ENCODE results near the gene CDH13. TPM values are rescaled to one million over a fixed set of nuclear protein-coding genes. Genes with fewer than 3 reads are reported as not detected.
A peak's percentile ranks its signal among the peaks of the same experiment; 100 is the strongest.

The CDH13 gene
- total RNA-seq, 2 donors from 2014 or later = 228 to 280 TPM

- peak overlapping the region in 1 of 2 donors; percentile 54 for H3K27ac ChIP-seq
- TF ChIP-seq CTCF (IDR thresholded peaks at IDR 0.05) = no peak
- no peaks in the 10 kb centered on the region for H3K9me3 ChIP-seq
- peaks cover 0 to 19% of the 10 kb centered on the region in 2 donors for H3K4me1 ChIP-seq (ENCODE audit: control insufficient read depth in 1 of 2, low read depth in 2 of 2)
- H3K4me3 ChIP-seq = peak overlapping the region; percentile 13
- DNase-seq (ENCODE audit: low spot score) (no peak), ATAC-seq (ENCODE audit: insufficient number of reproducible peaks, low FRiP score, low read depth) (no peak)
- no peaks in the 10 kb centered on the region for H3K27me3 ChIP-seq (replicated peaks; ENCODE audit: insufficient read depth)
- H3K36me3 ChIP-seq = no peaks in the 10 kb centered on the region
Measured at GRCh38 chr16:83793179-83793578, 1166.4 kb downstream of the CDH13 start.

- ATAC-seq (ENCODE audit: insufficient number of reproducible peaks, low FRiP score, low read depth) = no peak
- H3K9me3 ChIP-seq = no peaks in the 10 kb centered on the region
- no peak for TF ChIP-seq CTCF (IDR thresholded peaks at IDR 0.05)
- no peak overlapping the region for H3K27ac ChIP-seq
- no peaks in the 10 kb centered on the region for H3K36me3 ChIP-seq
- H3K27me3 ChIP-seq (replicated peaks; ENCODE audit: insufficient read depth) = no peaks in the 10 kb centered on the region
- no peak overlapping the region for H3K4me3 ChIP-seq
- H3K4me1 ChIP-seq (ENCODE audit: control insufficient read depth in 1 of 2, low read depth in 2 of 2) = peaks cover 0 to 19% of the 10 kb centered on the region in 2 donors
- DNase-seq (ENCODE audit: low spot score) = no peak
Measured at GRCh38 chr16:83794860-83795554, 1168.2 kb downstream of the CDH13 start.

- ATAC-seq (ENCODE audit: insufficient number of reproducible peaks, low FRiP score, low read depth) (no peak), DNase-seq (ENCODE audit: low spot score) (no peak)
- no peak overlapping the region for H3K27ac ChIP-seq
- no peaks in the 10 kb centered on the region for H3K27me3 ChIP-seq (replicated peaks; ENCODE audit: insufficient read depth)
- H3K4me1 ChIP-seq (ENCODE audit: control insufficient read depth in 1 of 2, low read depth in 2 of 2) = peaks cover under 1 to 18% of the 10 kb centered on the region in 2 donors
- no peaks in the 10 kb centered on the region for H3K36me3 ChIP-seq
- no peaks in the 10 kb centered on the region for H3K9me3 ChIP-seq
- TF ChIP-seq CTCF (IDR thresholded peaks at IDR 0.05) = no peak
- H3K4me3 ChIP-seq = no peak overlapping the region
Measured at GRCh38 chr16:83797013-83797412, 1170.2 kb downstream of the CDH13 start.

DNA sequence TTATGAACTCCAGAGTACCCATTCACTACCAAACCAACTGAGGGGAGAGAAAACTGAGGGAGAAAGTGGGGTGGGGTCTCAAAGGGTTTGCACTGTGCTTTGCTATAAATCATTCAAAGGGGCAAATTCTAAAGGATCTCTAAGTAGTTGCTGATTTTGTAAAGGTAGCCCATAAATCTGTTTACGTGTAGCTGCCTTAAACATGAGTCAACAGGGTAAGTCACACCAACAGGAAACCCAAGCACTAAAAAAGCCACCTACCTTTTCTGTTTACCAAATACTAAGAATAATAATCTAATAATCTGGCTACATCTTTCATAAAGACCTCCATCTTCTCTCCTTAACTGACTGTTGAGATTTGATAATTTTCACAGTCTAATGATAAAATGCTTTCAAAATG is 1172.6 kb downstream of the CDH13 start:
- no peaks in the 10 kb centered on the region for H3K9me3 ChIP-seq
- no peaks in the 10 kb centered on the region for H3K27me3 ChIP-seq (replicated peaks; ENCODE audit: insufficient read depth)
- no peak for TF ChIP-seq CTCF (IDR thresholded peaks at IDR 0.05)
- H3K4me3 ChIP-seq = no peak overlapping the region
- H3K36me3 ChIP-seq = no peaks in the 10 kb centered on the region
- no peak overlapping the region for H3K27ac ChIP-seq
- ATAC-seq (ENCODE audit: insufficient number of reproducible peaks, low FRiP score, low read depth) = no peak
- DNase-seq (ENCODE audit: low spot score) = no peak
- peaks cover 2 to 7% of the 10 kb centered on the region in 2 donors for H3K4me1 ChIP-seq (ENCODE audit: control insufficient read depth in 1 of 2, low read depth in 2 of 2)

DNA sequence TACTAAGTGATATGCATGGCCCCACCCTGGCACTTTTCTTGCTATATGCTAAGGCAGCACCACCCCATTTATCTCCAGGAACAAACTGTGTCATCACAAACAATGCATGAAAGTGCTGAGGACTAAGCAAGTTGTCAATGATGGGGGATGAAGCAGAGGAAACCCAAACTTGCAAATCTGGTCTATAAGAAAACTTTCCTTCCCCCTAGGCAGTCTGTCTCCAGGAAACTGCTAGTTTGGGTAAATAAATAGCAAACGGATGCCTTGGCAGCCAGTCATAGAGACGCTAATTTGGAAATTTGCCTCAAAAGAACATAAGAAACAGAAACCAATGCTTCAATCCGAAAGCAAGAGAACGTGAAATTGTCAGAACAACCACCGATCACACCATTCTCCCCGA is 1175.4 kb downstream of the CDH13 start:
- H3K4me3 ChIP-seq = peak overlapping the region; percentile 60
- no peak for TF ChIP-seq CTCF (IDR thresholded peaks at IDR 0.05)
- H3K27me3 ChIP-seq (replicated peaks; ENCODE audit: insufficient read depth) = no peaks in the 10 kb centered on the region
- ATAC-seq (ENCODE audit: insufficient number of reproducible peaks, low FRiP score, low read depth) (peak; percentile 65), DNase-seq (ENCODE audit: low spot score) (no peak)
- H3K4me1 ChIP-seq (ENCODE audit: control insufficient read depth in 1 of 2, low read depth in 2 of 2) = peaks cover 2 to 7% of the 10 kb centered on the region in 2 donors
- H3K9me3 ChIP-seq = no peaks in the 10 kb centered on the region
- H3K36me3 ChIP-seq = no peaks in the 10 kb centered on the region
- H3K27ac ChIP-seq = peak overlapping the region in 1 of 2 donors; percentile 10
